CD4-positive, alpha-beta T cell treated with Interleukin-21 for 1 hour (primary cell): ENCODE results near the gene TEX22.

Experiments used
- DNase-seq: peaks from one replicate; pipeline ENCODE4 v3.0.0-alpha.2; 2020

The TEX22 gene

GRCh38 chr14:105367116-105368031, 31.0 kb upstream of the TEX22 start:
- no peak for DNase-seq

DNA sequence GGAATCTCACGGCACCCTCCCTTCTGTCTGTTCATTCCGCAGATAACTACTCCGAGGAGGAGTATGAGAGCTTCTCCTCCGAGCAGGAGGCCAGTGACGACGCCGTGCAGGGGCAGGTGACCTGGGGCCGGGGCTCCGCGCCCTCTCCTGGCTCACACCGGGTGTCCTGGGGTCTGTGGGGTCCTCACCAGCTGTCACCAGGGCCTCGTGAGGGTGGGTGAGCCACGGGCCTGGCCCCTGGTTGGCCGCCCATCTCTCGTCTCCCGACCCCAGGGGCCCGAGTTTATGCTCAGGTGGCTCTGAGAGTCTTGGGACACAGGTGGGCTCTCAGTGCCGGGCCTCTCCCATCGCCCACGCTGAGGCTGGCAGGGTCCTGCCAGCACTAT, 30.3 kb upstream of the TEX22 start:
- no peak for DNase-seq

DNA sequence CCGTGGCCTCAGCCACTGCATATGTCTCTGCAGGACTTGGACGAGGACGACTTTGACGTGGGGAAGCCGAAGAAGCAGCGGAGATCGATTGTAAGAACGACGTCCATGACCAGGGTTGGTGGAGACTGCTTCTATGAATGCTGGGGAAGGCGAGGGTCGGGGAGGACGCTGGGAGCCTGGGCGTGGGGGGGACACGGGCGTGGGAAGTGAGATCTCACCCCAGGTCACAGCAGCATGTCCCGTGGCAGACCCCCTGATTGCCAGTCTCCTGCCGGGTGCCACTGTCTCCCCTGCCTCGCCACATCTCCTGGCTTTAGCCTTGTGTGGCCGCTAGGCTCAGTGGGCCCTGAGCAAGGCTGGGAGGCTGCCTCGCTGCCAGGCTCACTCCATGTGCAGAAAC, 29.9 kb upstream of the TEX22 start:
- no peak for DNase-seq

DNA sequence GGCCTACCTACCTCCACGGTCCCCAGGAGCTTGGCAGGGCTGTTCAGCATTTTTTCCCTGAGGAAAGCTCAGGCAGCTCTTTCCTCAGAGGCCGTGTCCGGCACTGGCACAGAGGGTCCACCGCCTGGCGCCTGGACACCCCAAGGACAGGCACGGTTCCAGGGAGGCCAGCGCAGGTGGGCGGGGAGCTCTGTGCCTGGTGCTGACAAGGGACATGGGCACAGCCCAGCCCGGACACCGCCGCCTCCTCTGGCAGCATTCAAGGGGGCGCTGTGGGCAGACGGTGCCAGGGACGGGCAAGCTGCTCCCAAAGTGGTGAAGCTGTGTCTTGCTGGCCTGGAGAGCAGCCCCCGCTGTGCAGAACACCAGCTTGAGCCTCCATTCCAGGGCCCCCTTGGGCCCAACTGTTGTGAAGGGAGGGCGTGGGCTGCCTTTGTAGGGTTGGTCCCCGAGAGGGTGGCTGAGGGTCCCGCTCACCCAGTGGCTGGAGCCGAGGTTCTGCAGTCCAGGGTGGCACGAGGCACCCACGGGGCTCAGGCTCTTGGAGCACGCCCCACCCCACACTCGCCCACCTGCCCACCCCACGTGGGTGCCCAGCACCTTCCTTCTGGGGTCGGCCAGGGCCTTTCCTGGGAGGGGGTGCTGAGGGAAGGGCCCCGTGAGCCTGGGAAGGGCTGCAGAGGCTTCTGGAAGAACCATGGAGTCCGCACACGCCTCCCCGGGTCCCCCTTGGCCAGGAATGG, 29.3 kb upstream of the TEX22 start:
- DNase-seq = no peak

DNA sequence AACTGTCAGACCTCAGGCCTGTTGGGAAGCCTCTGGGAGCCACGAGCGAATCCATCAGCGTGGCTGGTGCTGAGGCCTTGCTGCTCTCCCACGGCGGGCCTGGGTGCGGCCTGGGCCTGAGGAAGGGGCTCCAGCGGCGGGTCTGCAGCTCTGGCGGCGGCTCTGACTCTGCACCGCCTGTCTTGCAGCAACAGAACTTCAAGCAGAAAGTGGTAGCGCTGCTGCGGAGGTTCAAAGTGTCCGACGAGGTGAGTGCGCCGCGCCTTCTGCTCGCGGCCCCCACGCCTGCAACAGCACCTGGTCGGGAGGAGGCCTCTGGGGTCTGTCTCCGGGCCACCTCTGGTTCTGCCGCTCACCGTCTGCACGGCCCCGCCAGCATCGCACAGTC, 28.7 kb upstream of the TEX22 start:
- DNase-seq = no peak

DNA sequence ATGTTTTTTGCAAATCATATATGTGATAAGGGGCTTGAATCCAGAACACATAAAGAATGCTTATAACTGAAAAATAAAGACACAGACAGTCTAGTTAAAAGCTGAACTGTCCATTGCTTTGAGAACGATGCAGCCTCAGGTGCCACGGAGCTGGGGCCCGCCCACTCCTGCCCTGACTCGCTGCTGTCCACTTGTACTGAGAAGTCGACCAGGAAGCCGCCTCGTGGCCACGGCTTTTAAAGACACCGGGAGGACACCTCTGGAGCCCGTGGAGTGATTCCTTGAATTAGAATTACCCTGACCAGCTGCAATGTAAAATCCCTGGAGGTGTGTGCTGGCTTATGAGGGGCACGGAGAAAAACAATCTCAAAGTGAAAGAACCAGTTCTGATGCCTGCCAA, 23.9 kb upstream of the TEX22 start:
- no peak for DNase-seq

DNA sequence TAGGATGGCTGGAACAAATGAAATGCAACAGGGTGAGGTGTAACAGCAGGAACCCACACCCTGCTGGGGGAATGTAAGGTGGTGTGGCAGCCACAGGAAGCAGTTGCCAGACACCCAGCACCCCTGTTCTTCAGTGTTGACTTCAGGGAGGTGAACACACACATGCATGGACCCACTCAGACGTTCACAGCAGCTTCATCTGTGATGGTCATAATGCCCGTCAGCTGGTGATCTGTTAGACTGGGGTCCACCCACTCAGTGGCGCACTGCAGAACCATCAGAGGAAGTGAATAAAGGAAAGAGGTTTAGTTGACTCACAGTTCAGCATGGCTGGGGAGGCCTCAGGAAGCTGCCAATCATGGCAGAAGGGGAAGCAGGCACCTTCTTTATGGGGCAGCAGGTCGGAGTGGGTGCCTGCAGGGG, 22.7 kb upstream of the TEX22 start:
- peak; percentile 15 for DNase-seq

- DNase-seq = no peak
These were observed 21.6 kb upstream of the TEX22 start for GRCh38 chr14:105376521-105377440.

GRCh38 chr14:105377555-105378182, 20.7 kb upstream of the TEX22 start:
- no peak for DNase-seq

- no peak for DNase-seq
These were observed 20.1 kb upstream of the TEX22 start for GRCh38 chr14:105378199-105378598.

- no peak for DNase-seq
These were observed 19.3 kb upstream of the TEX22 start for GRCh38 chr14:105378873-105379685.

DNA sequence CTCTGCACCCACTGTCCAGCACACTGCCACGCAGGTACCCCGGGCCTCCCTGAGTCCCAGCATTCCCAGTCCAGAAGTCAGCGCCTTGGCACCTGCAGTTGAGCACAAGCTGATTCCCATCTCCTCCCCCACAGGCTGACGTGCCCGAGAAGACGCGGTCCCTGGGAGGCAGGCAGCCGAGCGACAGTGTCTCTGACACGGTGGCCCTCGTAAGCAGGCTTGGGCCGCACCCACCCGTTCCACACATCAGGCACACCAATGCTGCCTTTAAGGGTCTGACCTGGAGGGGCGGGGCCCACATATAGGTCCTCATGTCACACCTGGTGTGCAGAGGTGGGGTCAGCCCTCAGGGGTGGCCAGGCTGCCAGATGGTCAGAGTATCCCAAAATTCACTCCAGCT, 18.4 kb upstream of the TEX22 start:
- DNase-seq = no peak

- no peak for DNase-seq
These were observed 17.6 kb upstream of the TEX22 start for GRCh38 chr14:105380756-105381155.

DNA sequence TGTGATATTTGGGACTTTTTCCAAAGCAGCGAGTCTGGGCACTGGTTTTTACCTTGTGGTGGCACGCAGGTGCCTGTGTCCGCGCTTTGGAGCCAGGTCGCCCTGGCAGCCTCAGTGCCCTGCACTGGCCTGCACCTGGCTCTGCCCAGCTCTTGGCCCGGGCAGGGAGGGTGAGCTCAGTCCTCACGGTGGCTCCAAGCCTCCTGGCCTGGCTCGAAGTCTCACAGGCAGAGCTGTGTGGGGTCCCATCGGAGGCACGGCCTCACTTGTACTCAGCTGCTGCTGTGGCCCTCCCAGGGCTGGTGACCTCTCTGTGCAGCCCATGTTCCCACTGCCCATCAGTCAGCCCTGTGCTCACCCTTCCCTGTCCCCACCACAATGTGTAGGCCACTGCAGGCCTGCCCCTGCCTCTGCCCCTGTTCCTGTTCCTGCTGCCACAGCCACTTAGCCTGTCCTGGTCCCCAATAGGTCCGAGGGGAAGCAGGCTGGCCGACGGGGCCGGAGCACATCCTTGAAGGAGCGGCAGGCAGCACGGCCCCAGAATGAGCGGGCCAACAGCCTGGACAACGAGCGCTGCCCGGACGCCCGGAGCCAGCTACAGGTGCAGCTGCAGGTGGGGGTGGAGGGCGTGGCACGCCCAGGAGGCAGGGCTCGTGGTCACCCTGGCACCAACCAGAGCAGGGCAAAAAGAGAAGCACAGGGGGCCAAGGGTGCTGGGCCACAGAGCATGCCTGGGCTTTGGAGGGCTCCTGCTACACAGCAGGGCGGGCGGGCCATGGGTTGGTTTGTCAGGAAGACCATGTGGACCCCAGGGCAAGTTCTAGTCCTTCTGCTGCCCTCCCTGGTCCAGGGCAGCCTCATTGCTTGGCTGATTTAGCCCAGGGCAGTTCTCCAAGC, 16.6 kb upstream of the TEX22 start:
- no peak for DNase-seq

GRCh38 chr14:105382343-105383082, 15.8 kb upstream of the TEX22 start:
- DNase-seq = no peak

DNA sequence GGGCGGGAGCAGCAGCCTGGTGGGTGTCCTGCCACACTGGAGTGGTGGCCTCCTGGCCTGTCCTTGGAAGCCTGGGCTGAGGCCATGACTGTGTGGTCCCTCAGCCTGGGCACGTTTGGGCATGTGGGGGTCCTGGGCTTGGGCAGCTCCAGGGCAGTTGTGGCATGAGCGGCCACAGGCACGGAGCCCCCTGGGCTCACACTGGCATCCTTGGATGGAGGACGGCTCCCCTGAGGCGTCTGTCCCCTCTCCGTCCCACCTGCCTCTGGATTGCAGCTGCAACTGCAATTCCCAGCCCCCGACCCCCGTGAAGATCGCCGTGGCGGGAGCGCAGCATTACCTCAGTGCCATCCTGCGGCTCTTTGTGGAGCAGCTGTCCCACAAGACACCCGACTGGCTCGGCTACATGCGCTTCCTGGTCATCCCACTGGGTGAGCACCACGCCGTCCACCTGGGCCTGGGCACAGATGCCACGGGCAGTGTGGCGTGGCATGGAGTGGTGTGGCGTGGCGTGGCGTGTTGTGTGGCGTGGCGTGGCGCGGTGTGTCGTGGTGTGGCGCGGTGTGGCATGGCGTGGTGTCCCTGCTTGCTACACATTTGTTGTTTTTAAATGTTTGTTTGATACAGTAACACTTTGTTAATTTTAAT, 15.1 kb upstream of the TEX22 start:
- no peak for DNase-seq

DNA sequence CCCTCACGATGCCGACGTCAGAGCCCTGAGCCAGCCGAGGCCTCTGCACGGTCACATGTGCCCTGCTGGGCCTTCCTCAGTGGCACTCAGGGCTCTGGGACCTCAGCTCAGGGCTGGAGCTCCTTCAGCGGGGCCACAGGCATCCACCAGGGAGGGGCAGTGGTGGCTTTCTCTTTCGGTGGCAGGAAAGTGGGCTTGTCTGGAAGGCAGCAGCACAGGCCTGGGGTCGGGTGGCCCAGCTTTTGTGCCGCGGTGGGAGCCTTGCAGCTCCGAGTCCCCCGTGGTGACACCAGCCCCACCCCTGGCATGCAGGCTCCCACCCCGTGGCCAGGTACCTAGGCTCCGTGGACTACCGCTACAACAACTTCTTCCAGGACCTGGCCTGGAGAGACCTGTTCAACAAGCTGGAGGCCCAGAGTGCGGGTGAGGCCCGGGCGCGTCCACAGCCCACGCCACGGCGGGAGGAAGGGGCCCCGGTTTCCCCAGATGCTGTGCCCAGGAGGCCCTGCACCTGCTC, 14.2 kb upstream of the TEX22 start:
- no peak for DNase-seq

GRCh38 chr14:105384605-105385321, 13.6 kb upstream of the TEX22 start:
- no peak for DNase-seq

GRCh38 chr14:105385322-105385637, 13.1 kb upstream of the TEX22 start:
- DNase-seq = no peak
